HFFc6 (cell line): Measurements from ENCODE around the gene MAK. TPM values are rescaled to one million over a fixed set of nuclear protein-coding genes. Genes with fewer than 3 reads are reported as not detected.

Experiments used
- DNase-seq: peaks from one replicate; pipeline ENCODE4 v3.0.0-alpha.2; 2018
- H3K27ac Mint-ChIP-seq: 2 replicates; pipeline ENCODE4 v1.8.0; 2020; ENCODE audit warnings: mild to moderate bottlenecking, mixed read lengths
- H3K27me3 Mint-ChIP-seq: 2 replicates; pipeline ENCODE4 v1.8.0; 2021; ENCODE audit warnings: mild to moderate bottlenecking, moderate library complexity, mixed read lengths; ENCODE audit not compliant: insufficient read depth
- H3K36me3 Mint-ChIP-seq: 2 replicates; pipeline ENCODE4 v1.8.0; 2021; ENCODE audit warnings: low read depth, mixed read lengths
- H3K4me1 Mint-ChIP-seq: 2 replicates; pipeline ENCODE4 v1.8.0; 2020; ENCODE audit warnings: low read depth, mixed read lengths
- H3K4me3 Mint-ChIP-seq: 2 replicates; pipeline ENCODE4 v1.8.0; 2020; ENCODE audit warnings: mild to moderate bottlenecking, moderate library complexity, mixed read lengths
- H3K9me3 Mint-ChIP-seq: 2 replicates; pipeline ENCODE4 v1.8.0; 2020; ENCODE audit warnings: mild to moderate bottlenecking, mixed read lengths
- CTCF ChIP-seq: fragments of 200-600 bp; sonication (generic); IDR thresholded peaks from 2 replicates; pipeline ENCODE4 v1.5.0; 2021; ENCODE audit warnings: antibody characterized with exemption, mild to moderate bottlenecking
- total RNA-seq, 6 experiments: library from RNA; stranded (reverse); fragmentation: NEBNext Ultra II Directional; extraction: Animal tissue kit (Norgen Biotek cat#: 25700); gene quantifications; 2 replicates in 1 of 6; 3 replicates in 5 of 6; pipeline ENCODE4 v1.2.3, GENCODE V29; 2021

The MAK gene
- total RNA-seq, 6 experiments from 2014 or later = not detected

- no peaks in the 10 kb centered on the region for H3K9me3 Mint-ChIP-seq
- 0 out of 2 replicates have a peak, but pooled peaks cover 7% of the 10 kb centered on the region for H3K4me1 Mint-ChIP-seq
- no peaks in the 10 kb centered on the region for H3K27me3 Mint-ChIP-seq
- no peak for TF ChIP-seq CTCF
- DNase-seq = no peak
- H3K36me3 Mint-ChIP-seq = no peaks in the 10 kb centered on the region
- no peak overlapping the region for H3K4me3 Mint-ChIP-seq
- H3K27ac Mint-ChIP-seq = no peak overlapping the region
Measured at GRCh38 chr6:10793695-10794094, 44.6 kb downstream of the MAK start.

- DNase-seq = no peak
- 0 out of 2 replicates have a peak, but pooled peaks cover 7% of the 10 kb centered on the region for H3K4me1 Mint-ChIP-seq
- H3K9me3 Mint-ChIP-seq = no peaks in the 10 kb centered on the region
- no peak for TF ChIP-seq CTCF
- no peaks in the 10 kb centered on the region for H3K36me3 Mint-ChIP-seq
- H3K27ac Mint-ChIP-seq = no peak overlapping the region
- no peaks in the 10 kb centered on the region for H3K27me3 Mint-ChIP-seq
- H3K4me3 Mint-ChIP-seq = no peak overlapping the region
Measured at GRCh38 chr6:10793035-10793434, 45.3 kb downstream of the MAK start.

GRCh38 chr6:10792101-10792500, 46.2 kb downstream of the MAK start:
- H3K9me3 Mint-ChIP-seq = no peaks in the 10 kb centered on the region
- no peak for TF ChIP-seq CTCF
- H3K36me3 Mint-ChIP-seq = no peaks in the 10 kb centered on the region
- H3K4me3 Mint-ChIP-seq = no peak overlapping the region
- no peaks in the 10 kb centered on the region for H3K27me3 Mint-ChIP-seq
- H3K4me1 Mint-ChIP-seq = 0 out of 2 replicates have a peak, but pooled peaks cover 7% of the 10 kb centered on the region
- H3K27ac Mint-ChIP-seq = no peak overlapping the region
- no peak for DNase-seq

- no peak for TF ChIP-seq CTCF
- no peaks in the 10 kb centered on the region for H3K36me3 Mint-ChIP-seq
- no peaks in the 10 kb centered on the region for H3K27me3 Mint-ChIP-seq
- no peaks in the 10 kb centered on the region for H3K9me3 Mint-ChIP-seq
- no peak for DNase-seq
- H3K27ac Mint-ChIP-seq = no peak overlapping the region
- no peak overlapping the region for H3K4me3 Mint-ChIP-seq
- 0 out of 2 replicates have a peak, but pooled peaks cover 7% of the 10 kb centered on the region for H3K4me1 Mint-ChIP-seq
Measured at GRCh38 chr6:10791673-10792072, 46.7 kb downstream of the MAK start.

- no peak for TF ChIP-seq CTCF
- no peak overlapping the region for H3K4me3 Mint-ChIP-seq
- peaks cover 2% of the 10 kb centered on the region; the same call in 1 of the 2 replicates for H3K27me3 Mint-ChIP-seq
- no peaks in the 10 kb centered on the region for H3K9me3 Mint-ChIP-seq
- H3K27ac Mint-ChIP-seq = no peak overlapping the region
- no peaks in the 10 kb centered on the region; the same call in 1 of the 2 replicates for H3K36me3 Mint-ChIP-seq
- H3K4me1 Mint-ChIP-seq = no peaks in the 10 kb centered on the region
- no peak for DNase-seq
Measured at GRCh38 chr6:10779076-10779475, 59.3 kb downstream of the MAK start.

GRCh38 chr6:10778230-10778629, 60.1 kb downstream of the MAK start:
- H3K27me3 Mint-ChIP-seq = peaks cover 2% of the 10 kb centered on the region; the same call in 1 of the 2 replicates
- no peak for DNase-seq
- no peak overlapping the region for H3K27ac Mint-ChIP-seq
- TF ChIP-seq CTCF = no peak
- no peaks in the 10 kb centered on the region; the same call in 1 of the 2 replicates for H3K36me3 Mint-ChIP-seq
- H3K4me1 Mint-ChIP-seq = no peaks in the 10 kb centered on the region
- no peak overlapping the region for H3K4me3 Mint-ChIP-seq
- no peaks in the 10 kb centered on the region for H3K9me3 Mint-ChIP-seq
